ENCODE data around the gene PARD6G. TPM values are rescaled to one million over a fixed set of nuclear protein-coding genes. Genes with fewer than 3 reads are reported as not detected.

Gene PARD6G
- total and polyA plus RNA-seq, 4 experiments from 2014 or later, result 0.13 to 1.3 (median 0.28) TPM; not detected in 1

DNA sequence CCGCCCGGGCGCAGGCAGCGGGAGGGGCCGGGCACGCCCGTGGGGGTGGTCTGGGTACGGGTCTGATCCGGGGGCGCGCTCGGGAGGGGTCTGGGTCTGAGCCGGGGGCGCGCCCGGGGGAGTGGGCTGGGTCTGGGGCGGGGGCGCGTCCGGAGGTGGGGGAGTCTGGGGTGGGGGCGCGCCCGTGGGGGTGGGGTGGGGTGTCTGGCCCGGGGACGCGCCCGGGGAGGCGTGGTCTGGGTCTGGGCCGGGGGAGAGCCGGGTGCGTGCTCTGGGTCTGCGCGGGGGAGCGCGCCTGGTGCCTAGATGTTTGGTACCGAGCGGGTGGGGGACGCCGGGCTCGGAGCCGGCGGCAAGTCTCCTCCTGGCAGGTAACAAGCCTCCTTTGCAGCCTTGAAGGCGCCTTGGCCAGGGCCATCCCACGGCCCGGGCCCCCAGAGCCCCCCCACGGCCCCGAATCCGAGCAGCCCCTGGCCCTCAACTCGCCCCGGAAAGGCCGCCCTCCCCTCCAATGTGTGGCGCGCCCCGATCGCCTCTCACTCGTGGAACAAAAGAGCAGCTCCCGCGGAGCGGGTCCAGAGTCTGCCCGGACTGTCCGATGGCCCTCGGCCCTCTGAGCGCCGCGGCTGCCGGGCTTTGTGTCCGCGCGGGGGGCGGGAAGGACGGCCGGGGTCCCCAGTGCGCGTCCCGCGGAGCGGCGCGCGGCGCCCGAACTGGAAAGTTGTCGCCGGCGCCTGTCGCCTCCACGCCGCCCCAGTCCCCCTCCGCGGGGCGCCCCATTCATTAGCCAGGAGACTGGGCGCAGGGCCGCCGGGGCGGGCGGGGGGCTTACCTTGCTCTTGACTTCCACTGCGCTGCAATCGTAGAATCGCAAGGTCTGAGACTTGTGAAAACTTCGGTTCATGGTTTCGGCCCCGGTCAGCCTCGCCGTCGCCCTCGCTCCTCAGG, 595 bp downstream of the PARD6G start:
- Histone ChIP-seq H3K9me3 (ENCODE audit: control insufficient read depth in 1 of 2, low read length in 2 of 2) (no peaks in the 10 kb centered on the region), H3K27me3 (ENCODE audit: insufficient read depth, low read length) (peaks cover 4% of the 10 kb centered on the region), H3K36me3 (ENCODE audit: insufficient read depth, low read length) (no peaks in the 10 kb centered on the region), H3K4me1 (ENCODE audit: insufficient read depth, low read length) (no peaks in the 10 kb centered on the region), H3K27ac (ENCODE audit: low read depth, low read length) (no peak overlapping the region), H3K4me3 (ENCODE audit: low read length in 2 of 2) (no peak overlapping the region)
- Mint-ChIP-seq H3K27me3 (peaks cover 15 to 17% of the 10 kb centered on the region in 2 donors), H3K9me3 (peaks cover 0 to 3% (median 0%) of the 10 kb centered on the region in 8 donors), H3K4me3 (peak overlapping the region in 3 of 8 donors; percentile 59 to 71 (median 66)), H3K4me1 (peaks cover 0 to 20% (median 5%) of the 10 kb centered on the region in 4 donors), H3K36me3 (no peaks in the 10 kb centered on the region), H3K27ac (no peak overlapping the region)
- DNase-seq, result no peak
- ChIA-PET CTCF (ENCODE audit: partially characterized antibody) (interaction anchor here (1.0 kb wide), 1 partner anchor 10 kb away, joined by 3 read pairs; no protein-coding TSS in a partner anchor), POLR2A (ENCODE audit: partially characterized antibody) (no interaction called here)
- intact Hi-C loops (cut with micrococcal nuclease), result no loop called here

DNA sequence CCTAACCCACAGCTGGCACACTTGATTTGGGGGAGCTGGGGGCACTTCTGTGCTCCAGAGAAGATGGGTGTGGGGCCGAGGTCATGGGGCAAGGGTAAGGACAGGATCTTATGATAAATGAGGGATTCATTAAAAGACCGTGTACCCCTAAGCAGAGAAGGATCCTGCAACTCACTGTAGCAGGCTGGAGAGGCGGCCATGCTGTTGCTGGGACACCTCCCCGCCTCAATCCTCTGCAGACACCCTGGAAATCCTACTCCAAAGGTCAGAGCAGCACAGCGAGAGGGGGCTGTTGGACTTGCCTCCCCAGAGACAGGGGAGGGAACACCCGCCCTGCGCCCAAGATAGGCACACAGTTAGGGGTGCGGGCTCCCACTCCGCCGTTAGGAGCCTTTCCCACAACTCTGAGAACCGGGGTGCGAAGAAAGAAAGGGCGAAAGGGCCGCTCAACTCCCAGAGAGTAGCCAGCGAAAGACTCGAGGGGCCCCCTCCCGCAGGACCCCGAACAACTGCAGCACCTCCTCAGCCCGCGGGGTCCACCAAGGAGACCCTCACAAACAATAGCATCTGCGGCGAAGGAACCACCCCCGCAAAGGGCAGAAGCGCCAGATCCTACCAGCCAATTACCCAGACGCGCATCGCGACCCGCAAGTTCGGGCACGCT, 1.4 kb downstream of the PARD6G start:
- POLR2A ChIA-PET (ENCODE audit: partially characterized antibody), result no interaction called here
- H3K27ac ChIP-seq (ENCODE audit: low read depth, low read length), result no peak overlapping the region
- Mint-ChIP-seq H3K27ac (no peak overlapping the region), H3K4me3 (peak overlapping the region in 7 of 8 donors; percentile 62 to 71 (median 68)), H3K27me3 (peaks cover 15 to 17% of the 10 kb centered on the region in 2 donors), H3K4me1 (peaks cover 0 to 20% (median 5%) of the 10 kb centered on the region in 4 donors), H3K36me3 (no peaks in the 10 kb centered on the region), H3K9me3 (peaks cover 0 to 3% (median 0%) of the 10 kb centered on the region in 8 donors)
- no peaks in the 10 kb centered on the region for H3K36me3 ChIP-seq (ENCODE audit: insufficient read depth, low read length)
- no peaks in the 10 kb centered on the region for H3K9me3 ChIP-seq (ENCODE audit: control insufficient read depth in 1 of 2, low read length in 2 of 2)
- no peak for DNase-seq
- peaks cover 4% of the 10 kb centered on the region for H3K27me3 ChIP-seq (ENCODE audit: insufficient read depth, low read length)
- CTCF ChIA-PET (ENCODE audit: partially characterized antibody), result no interaction called here
- no peaks in the 10 kb centered on the region for H3K4me1 ChIP-seq (ENCODE audit: insufficient read depth, low read length)
- no peak overlapping the region for H3K4me3 ChIP-seq (ENCODE audit: low read length in 2 of 2)
- intact Hi-C loops (cut with micrococcal nuclease), result no loop called here

DNA sequence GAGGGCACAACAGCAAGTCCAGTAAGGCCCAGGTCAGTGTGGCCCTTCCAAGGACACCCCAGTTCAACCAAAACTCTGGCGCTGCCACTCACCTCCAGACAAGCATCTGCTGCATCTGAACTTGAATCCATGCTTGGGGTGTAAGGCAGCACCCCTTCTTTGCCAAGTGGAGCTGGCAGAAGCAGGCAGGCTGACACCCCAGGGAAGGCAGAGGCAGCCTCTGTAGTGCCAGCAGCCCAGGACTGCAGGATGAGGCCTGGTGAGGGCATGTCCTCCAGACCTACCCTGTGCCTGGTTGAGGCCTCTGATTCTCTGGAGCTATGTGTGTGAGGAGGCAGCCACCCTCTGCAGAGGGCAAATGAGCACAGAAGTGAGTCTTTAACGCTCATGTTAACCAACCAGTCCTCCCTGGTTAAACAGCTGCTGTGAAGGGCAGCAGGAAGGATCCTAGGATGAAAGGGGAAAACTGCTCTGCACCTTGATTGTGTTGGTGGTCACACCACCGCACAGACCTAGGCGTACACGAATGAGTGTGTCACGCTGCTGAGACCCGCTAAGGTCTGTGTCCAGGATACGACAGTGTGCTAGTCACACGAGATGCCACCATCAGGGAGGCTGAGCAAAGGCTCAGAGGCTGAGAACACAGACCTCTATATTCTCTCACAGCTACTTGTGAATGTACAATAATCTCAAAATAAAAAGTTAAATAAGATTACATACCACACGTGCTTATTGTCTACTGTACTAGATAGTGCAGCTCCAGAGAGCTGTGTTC, 2.2 kb downstream of the PARD6G start:
- Mint-ChIP-seq H3K9me3 (peaks cover 0 to 3% (median 0%) of the 10 kb centered on the region in 8 donors), H3K27me3 (peaks cover 15 to 17% of the 10 kb centered on the region in 2 donors), H3K36me3 (no peaks in the 10 kb centered on the region), H3K4me1 (peaks cover 0 to 20% (median 5%) of the 10 kb centered on the region in 4 donors), H3K4me3 (peak overlapping the region in 3 of 8 donors; percentile 66 to 70 (median 68)), H3K27ac (no peak overlapping the region)
- peaks cover 4% of the 10 kb centered on the region for H3K27me3 ChIP-seq (ENCODE audit: insufficient read depth, low read length)
- no peak overlapping the region for H3K27ac ChIP-seq (ENCODE audit: low read depth, low read length)
- H3K4me3 ChIP-seq (ENCODE audit: low read length in 2 of 2), result no peak overlapping the region
- H3K36me3 ChIP-seq (ENCODE audit: insufficient read depth, low read length), result no peaks in the 10 kb centered on the region
- H3K4me1 ChIP-seq (ENCODE audit: insufficient read depth, low read length), result no peaks in the 10 kb centered on the region
- ChIA-PET POLR2A (ENCODE audit: partially characterized antibody) (no interaction called here), CTCF (ENCODE audit: partially characterized antibody) (interaction anchor here (0.6 kb wide), 1 partner anchor 79 kb away, joined by 3 read pairs; no protein-coding TSS in a partner anchor)
- intact Hi-C loops (cut with micrococcal nuclease), result no loop called here
- no peaks in the 10 kb centered on the region for H3K9me3 ChIP-seq (ENCODE audit: control insufficient read depth in 1 of 2, low read length in 2 of 2)
- DNase-seq, result no peak

DNA sequence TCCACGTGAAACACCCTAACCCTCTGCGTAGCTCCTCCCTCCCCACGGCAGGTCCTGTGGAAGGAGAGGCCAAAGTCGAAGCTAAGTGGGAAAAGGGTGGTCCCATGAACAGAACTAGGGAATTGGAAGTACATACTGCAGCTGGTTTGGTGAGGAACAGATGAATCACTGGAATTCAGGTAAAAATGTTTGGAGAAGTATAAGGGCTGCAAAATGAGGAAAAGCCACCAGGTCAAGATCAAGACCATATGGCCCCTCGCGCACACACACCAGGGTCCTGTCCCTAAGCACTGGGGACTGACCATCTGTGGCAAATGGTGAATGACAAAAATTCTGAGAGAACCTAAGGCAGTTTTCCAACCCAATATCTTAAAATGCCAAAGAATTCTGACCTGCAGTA, 3.1 kb downstream of the PARD6G start:
- peaks cover 15 to 17% of the 10 kb centered on the region in 2 donors for H3K27me3 Mint-ChIP-seq
- ChIA-PET CTCF (ENCODE audit: partially characterized antibody) (no interaction called here), POLR2A (ENCODE audit: partially characterized antibody) (no interaction called here)
- Histone ChIP-seq H3K4me3 (ENCODE audit: low read length in 2 of 2) (no peak overlapping the region), H3K4me1 (ENCODE audit: insufficient read depth, low read length) (no peaks in the 10 kb centered on the region), H3K27me3 (ENCODE audit: insufficient read depth, low read length) (peaks cover 4% of the 10 kb centered on the region), H3K36me3 (ENCODE audit: insufficient read depth, low read length) (no peaks in the 10 kb centered on the region), H3K27ac (ENCODE audit: low read depth, low read length) (no peak overlapping the region), H3K9me3 (ENCODE audit: control insufficient read depth in 1 of 2, low read length in 2 of 2) (no peaks in the 10 kb centered on the region)
- no peak for DNase-seq
- H3K36me3 Mint-ChIP-seq, result no peaks in the 10 kb centered on the region
- peaks cover 0 to 20% (median 5%) of the 10 kb centered on the region in 4 donors for H3K4me1 Mint-ChIP-seq
- H3K27ac Mint-ChIP-seq, result no peak overlapping the region
- H3K4me3 Mint-ChIP-seq, result no peak overlapping the region
- H3K9me3 Mint-ChIP-seq, result peaks cover 0 to 3% (median 0%) of the 10 kb centered on the region in 8 donors
- intact Hi-C loops (cut with micrococcal nuclease), result no loop called here

DNA sequence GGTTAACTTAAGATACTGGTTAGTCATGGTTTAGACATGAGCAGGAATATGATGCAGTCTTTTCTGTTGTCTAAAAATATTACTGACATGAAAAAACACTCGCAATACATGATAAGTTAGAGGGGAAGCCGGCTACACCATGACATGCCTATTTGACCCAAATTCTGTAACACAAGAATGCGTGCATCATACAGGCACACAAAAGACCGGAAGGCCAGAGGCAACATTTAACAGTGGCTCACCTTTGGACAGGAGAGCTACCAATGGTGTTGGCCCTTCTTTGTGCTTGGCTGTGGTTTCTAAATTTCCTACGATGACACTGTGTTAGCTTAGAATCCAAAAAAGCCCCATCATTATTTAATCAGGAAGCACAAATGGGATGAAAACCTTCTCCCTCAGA, 4.1 kb downstream of the PARD6G start:
- Histone ChIP-seq H3K36me3 (ENCODE audit: insufficient read depth, low read length) (no peaks in the 10 kb centered on the region), H3K4me1 (ENCODE audit: insufficient read depth, low read length) (no peaks in the 10 kb centered on the region), H3K27me3 (ENCODE audit: insufficient read depth, low read length) (peaks cover 4% of the 10 kb centered on the region), H3K9me3 (ENCODE audit: control insufficient read depth in 1 of 2, low read length in 2 of 2) (no peaks in the 10 kb centered on the region), H3K27ac (ENCODE audit: low read depth, low read length) (no peak overlapping the region), H3K4me3 (ENCODE audit: low read length in 2 of 2) (no peak overlapping the region)
- H3K27me3 Mint-ChIP-seq, result peaks cover 17% of the 10 kb centered on the region in 2 donors
- intact Hi-C loops (cut with micrococcal nuclease), result no loop called here
- no peak overlapping the region for H3K27ac Mint-ChIP-seq
- peaks cover 0 to 13% (median 5%) of the 10 kb centered on the region in 4 donors for H3K4me1 Mint-ChIP-seq
- H3K4me3 Mint-ChIP-seq, result no peak overlapping the region
- no peak for DNase-seq
- H3K9me3 Mint-ChIP-seq, result peaks cover 0 to 3% (median 0%) of the 10 kb centered on the region in 8 donors
- no peaks in the 10 kb centered on the region for H3K36me3 Mint-ChIP-seq
- POLR2A ChIA-PET (ENCODE audit: partially characterized antibody), result no interaction called here
- CTCF ChIA-PET (ENCODE audit: partially characterized antibody), result no interaction called here

DNA sequence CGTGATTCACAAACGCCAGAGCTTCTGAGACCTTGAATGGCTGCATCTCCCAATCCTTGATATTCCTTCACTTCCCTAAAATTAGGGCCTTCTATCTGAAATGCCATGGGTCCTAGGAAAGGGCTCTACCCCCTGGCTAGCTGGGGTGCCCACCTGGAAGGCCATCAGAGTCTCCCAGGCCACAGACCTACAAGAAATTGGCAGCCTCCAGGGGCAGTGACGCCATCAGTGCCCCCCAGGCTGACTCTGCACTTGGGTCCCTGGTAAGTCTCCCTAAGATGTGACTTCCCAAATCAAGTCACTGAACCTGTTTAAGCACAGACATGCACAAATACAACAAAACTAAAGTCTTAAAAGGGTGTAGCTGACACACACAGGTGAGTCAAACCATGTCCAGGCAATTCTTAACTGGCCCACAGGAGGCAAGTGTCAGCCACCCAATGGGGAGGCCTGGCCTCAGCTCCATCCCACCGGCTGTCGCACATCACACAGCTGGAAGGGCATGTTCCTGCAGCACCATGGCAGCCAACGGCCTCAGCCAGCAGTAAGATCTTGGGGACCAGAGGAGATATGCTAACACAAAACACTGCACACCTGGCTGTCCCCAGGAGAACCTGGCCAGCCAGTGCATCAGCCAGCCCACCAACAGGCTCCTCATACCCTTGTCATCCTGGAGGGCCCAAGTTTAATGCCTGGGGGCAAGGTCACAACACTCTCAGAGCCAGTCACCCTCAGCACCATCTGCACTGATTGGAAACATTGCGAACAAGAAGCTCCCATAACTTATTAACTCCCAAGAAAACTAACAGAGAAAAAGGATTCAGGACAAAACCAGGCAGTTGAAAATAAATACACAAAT, 5.2 kb downstream of the PARD6G start:
- no peaks in the 10 kb centered on the region for H3K36me3 Mint-ChIP-seq
- POLR2A ChIA-PET (ENCODE audit: partially characterized antibody), result no interaction called here

More for the DNA sequence above, 5.2 kb downstream of the PARD6G start:
- peaks cover 4% of the 10 kb centered on the region for H3K27me3 ChIP-seq (ENCODE audit: insufficient read depth, low read length)
- CTCF ChIA-PET (ENCODE audit: partially characterized antibody), result no interaction called here
- DNase-seq, result no peak
- peak overlapping the region in 1 of 7 donors; percentile 24 for H3K27ac Mint-ChIP-seq
- no peak overlapping the region for H3K4me3 Mint-ChIP-seq
- H3K9me3 Mint-ChIP-seq, result peaks cover 0 to 5% (median 0%) of the 10 kb centered on the region in 8 donors
- H3K4me3 ChIP-seq (ENCODE audit: low read length in 2 of 2), result no peak overlapping the region
- H3K27ac ChIP-seq (ENCODE audit: low read depth, low read length), result no peak overlapping the region
- no peaks in the 10 kb centered on the region for H3K36me3 ChIP-seq (ENCODE audit: insufficient read depth, low read length)
- intact Hi-C loops (cut with micrococcal nuclease), result no loop called here
- H3K4me1 Mint-ChIP-seq, result peaks cover 0 to 11% (median 5%) of the 10 kb centered on the region in 4 donors
- H3K9me3 ChIP-seq (ENCODE audit: control insufficient read depth in 1 of 2, low read length in 2 of 2), result no peaks in the 10 kb centered on the region
- peaks cover 17% of the 10 kb centered on the region in 2 donors for H3K27me3 Mint-ChIP-seq
- no peaks in the 10 kb centered on the region for H3K4me1 ChIP-seq (ENCODE audit: insufficient read depth, low read length)

Data from CD4-positive, alpha-beta memory T cell (primary cell).